Measurements from ENCODE around the gene CACNA1D. TPM values are rescaled to one million over a fixed set of nuclear protein-coding genes. Genes with fewer than 3 reads are reported as not detected.

Gene CACNA1D
- total RNA-seq, 1 donor from 2014 or later: 39.2 TPM

- no peak for DNase-seq (ENCODE audit: low spot score)
These were observed 256.1 kb downstream of the CACNA1D start for GRCh38 chr3:53750253-53751210.

- DNase-seq (ENCODE audit: low spot score): no peak
These were observed 259.2 kb downstream of the CACNA1D start for GRCh38 chr3:53753518-53754183.

DNA sequence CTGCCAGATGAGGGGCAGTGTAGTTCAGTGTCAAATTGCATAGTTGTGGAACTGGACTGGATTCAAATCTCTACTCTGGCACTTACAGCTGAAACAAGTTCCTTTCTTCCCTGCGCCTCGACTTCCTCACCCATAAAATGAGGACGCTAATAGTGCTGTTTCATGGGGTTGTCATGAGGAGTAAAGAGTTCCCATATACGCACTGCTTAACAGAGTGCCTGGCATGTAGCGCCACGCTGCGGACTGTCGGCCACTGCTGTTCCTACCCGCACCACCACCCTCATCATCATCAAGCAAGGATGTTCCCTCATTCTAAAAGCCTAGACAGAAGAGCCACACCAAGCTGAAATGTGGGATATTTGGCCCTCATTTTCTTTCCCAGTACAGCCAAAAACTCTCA lies 259.9 kb downstream of the CACNA1D start:
- DNase-seq (ENCODE audit: low spot score): no peak

GRCh38 chr3:53758846-53759245 lies 264.4 kb downstream of the CACNA1D start:
- no peak for DNase-seq (ENCODE audit: low spot score)

GRCh38 chr3:53763353-53763752 lies 268.9 kb downstream of the CACNA1D start:
- no peak for DNase-seq (ENCODE audit: low spot score)

- DNase-seq (ENCODE audit: low spot score): no peak
These were observed 269.8 kb downstream of the CACNA1D start for GRCh38 chr3:53764026-53764775.

GRCh38 chr3:53765753-53766152 lies 271.3 kb downstream of the CACNA1D start:
- no peak for DNase-seq (ENCODE audit: low spot score)

DNA sequence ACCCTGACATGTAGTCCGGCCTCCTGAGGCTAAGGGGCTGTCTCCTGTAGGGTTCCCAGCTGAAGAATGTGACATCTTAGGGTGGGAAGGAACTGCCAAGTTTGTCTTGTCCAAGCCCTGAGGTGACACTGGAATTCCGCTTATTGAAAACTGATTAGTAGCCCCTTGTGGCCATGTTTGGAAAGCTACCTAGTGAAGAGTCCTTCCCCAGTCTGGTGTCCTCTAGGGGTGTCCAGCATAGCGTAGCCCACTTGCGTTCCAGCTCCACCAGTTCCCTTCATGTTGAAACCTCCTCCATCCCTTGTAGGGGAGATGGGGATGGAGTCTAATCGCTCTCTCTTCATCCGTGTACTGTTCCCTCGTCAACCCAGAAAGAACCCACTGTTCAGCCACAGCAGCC lies 272.3 kb downstream of the CACNA1D start:
- no peak for DNase-seq (ENCODE audit: low spot score)

GRCh38 chr3:53768478-53769459 lies 274.4 kb downstream of the CACNA1D start:
- no peak for DNase-seq (ENCODE audit: low spot score)

- no peak for DNase-seq (ENCODE audit: low spot score)
These were observed 278.2 kb downstream of the CACNA1D start for GRCh38 chr3:53772562-53772961.

- no peak for DNase-seq (ENCODE audit: low spot score)
These were observed 278.6 kb downstream of the CACNA1D start for GRCh38 chr3:53773021-53773436.

GRCh38 chr3:53773611-53774368 lies 279.4 kb downstream of the CACNA1D start:
- DNase-seq (ENCODE audit: low spot score): peak; percentile 52

GRCh38 chr3:53774414-53774813 lies 280.0 kb downstream of the CACNA1D start:
- DNase-seq (ENCODE audit: low spot score): peak; percentile 48

GRCh38 chr3:53775018-53775417 lies 280.6 kb downstream of the CACNA1D start:
- no peak for DNase-seq (ENCODE audit: low spot score)

DNA sequence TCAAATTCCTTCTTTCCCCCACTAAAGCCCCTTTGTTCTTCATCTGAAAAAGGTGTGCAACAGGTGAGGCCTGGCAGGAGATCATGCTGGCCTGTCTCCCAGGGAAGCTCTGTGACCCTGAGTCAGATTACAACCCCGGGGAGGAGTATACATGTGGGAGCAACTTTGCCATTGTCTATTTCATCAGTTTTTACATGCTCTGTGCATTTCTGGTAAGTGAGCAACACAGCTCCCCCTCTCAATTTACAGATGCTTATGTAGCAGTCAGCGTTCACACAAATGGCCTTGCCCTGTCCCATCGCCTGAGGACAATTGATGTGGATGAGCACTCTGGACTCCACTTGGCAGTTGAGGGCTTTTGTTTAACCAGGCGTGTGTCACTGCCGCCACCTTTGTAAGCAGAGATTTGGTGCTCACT lies 281.4 kb downstream of the CACNA1D start:
- DNase-seq (ENCODE audit: low spot score): no peak

- DNase-seq (ENCODE audit: low spot score): no peak
These were observed 282.2 kb downstream of the CACNA1D start for GRCh38 chr3:53776494-53777101.

GRCh38 chr3:53777468-53777867 lies 283.1 kb downstream of the CACNA1D start:
- DNase-seq (ENCODE audit: low spot score): no peak

GRCh38 chr3:53778153-53778552 lies 283.7 kb downstream of the CACNA1D start:
- DNase-seq (ENCODE audit: low spot score): no peak

DNA sequence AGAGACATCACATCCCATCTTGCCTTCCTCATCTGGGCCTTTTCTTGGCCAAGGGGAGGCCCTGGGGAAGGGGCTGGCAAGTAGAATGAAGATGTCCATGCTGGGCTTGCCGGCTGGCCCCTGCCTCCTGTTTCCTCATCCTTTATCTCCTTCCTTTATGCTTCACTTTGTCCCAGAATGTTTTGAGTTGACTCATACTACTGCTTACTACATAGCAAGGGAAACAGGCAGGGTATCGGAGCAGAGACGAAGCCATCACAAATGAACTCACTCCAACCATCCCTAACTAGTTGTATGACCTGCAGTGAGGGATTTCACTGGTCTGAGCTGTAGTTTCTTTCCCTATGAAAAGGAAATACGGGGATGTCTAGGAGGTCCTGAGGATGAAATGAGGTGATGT lies 285.8 kb downstream of the CACNA1D start:
- DNase-seq (ENCODE audit: low spot score): no peak

DNA sequence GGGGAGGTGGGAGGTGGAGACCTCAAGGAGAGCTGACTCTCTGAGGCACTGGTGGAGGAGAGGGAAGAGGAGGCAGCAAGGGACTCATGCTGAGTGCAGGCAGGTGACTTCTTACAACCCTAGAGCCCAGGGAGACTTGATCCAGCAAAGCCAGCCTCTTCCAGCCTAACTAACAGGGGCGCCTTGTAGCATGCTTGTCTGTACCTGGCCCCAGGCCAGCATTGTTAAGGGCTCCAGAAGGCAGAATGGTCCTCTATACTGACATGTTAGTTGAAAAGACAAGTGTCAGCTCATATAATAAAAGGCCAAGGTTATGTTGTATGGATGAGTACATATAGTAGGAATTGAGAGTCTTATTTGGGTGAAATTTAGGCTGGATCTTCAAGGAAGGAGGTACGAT lies 286.4 kb downstream of the CACNA1D start:
- no peak for DNase-seq (ENCODE audit: low spot score)
